Central memory CD4-positive, alpha-beta T cell (primary cell): ENCODE results near the gene PPHLN1.
"Not testable (repeated sequence)": the region's sequence is repeated elsewhere in the genome, so short reads cannot be mapped to it uniquely, and the experiment has no call there.

Source experiments
- DNase-seq: peaks from one replicate; pipeline ENCODE4 v3.0.0; 2022

Gene PPHLN1

GRCh38 chr12:42380733-42381132, 54.8 kb downstream of the PPHLN1 start:
- DNase-seq: no peak

- DNase-seq: no peak
Measured at GRCh38 chr12:42382013-42382696, 56.2 kb downstream of the PPHLN1 start.

- DNase-seq: no peak
Measured at GRCh38 chr12:42385326-42385841, 59.4 kb downstream of the PPHLN1 start.

DNA sequence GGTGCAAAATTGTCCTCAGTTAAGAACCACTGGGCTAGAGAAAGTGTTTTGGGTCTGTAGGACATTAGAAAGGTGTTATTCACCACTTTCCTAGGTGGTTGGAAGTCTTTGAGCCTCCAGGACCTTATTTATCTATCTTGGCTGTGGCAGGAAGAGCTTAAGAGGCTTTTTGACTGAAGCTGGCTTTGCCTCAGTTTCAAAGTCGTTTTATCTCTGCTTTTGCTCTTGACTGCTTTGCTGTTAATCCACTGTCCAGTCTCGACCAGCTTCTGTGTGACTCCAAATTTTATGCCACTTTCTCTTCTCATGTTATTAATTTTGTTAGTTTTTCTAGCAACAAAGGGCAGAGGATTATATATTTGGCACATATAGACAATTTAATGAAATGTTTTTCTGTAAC, 60.3 kb downstream of the PPHLN1 start:
- no peak for DNase-seq

DNA sequence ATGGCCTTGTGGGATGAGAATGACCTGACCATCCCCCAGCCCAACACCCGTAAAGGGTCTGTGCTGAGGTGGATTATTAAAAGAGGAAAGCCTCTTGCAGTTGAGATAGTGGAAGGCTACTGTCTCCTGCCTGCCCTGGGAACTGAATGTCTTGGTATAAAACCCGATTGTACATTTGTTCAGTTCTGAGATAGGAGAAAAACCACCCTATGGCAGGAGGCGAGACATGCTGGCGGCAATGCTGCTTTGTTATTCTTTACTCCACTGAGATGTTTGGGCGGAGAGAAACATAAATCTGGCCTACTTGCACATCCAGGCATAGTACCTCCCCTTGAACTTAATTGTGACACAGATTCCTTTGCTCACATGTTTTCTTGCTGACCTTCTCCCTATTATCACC, 62.1 kb downstream of the PPHLN1 start:
- not testable (repeated sequence) for DNase-seq

- DNase-seq: no peak
Measured at GRCh38 chr12:42394429-42394828, 68.5 kb downstream of the PPHLN1 start.

DNA sequence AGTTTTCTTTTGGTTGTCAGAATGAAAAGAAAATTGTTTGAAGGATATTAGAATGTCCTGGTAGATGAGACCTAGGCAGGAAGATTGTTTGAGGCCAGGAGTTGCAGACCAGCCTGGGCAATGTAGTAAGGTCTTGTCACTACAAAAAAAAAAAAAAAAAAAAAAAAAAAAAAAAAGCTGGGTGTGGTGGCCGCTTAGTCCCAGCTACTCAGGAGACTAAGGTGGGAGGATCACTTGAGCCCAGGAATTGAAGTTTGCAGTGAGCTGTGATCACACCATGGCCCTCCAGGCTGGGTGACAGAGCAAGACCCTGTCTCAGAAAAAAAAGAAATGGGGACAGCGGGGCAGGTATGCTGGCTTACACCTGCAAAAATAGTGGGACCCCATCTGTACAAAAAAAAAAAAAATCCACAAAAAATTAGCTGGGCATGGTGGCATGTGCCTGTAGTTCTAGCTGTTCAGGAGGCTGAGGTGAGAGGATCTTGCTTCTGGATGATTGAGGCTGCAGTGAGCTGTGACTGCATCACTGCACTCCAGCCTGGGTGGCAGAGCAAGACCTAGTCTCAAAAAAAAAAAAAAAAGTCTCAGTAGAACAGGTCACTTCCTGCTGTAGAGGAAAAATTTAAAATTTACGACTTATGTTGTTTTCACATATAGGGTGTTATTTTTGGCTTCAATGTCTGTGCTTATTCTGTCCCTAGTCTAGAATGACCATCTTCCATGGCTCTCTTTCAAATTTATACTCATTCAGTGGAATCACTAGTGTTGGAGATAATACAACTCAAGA, 70.7 kb downstream of the PPHLN1 start:
- DNase-seq: no peak

- no peak for DNase-seq
Measured at GRCh38 chr12:42402821-42403411, 76.9 kb downstream of the PPHLN1 start.

DNA sequence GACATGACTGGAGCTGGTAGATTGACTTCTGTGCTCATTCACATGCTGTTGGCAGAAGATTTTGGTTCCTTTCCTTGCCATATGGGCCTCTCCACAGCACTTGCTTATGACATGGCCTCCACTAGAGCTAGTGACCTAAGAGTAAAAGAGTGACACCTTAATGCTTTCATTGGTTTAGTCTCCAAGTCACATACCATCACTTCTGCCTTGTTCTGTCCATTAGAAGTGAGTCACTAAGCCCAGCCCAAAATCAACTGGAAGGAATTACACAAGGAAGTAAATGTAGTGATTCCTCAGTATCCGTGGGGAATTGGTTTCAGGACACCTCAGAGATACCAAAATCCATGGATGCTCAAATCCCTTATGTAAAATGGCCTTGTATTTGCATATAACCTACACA, 81.3 kb downstream of the PPHLN1 start:
- no peak for DNase-seq

- DNase-seq: no peak
Measured at GRCh38 chr12:42409471-42409870, 83.5 kb downstream of the PPHLN1 start.

GRCh38 chr12:42410340-42410739, 84.4 kb downstream of the PPHLN1 start:
- no peak for DNase-seq

- DNase-seq: no peak
Measured at GRCh38 chr12:42420395-42420794, 94.4 kb downstream of the PPHLN1 start.

GRCh38 chr12:42421844-42422779, 96.1 kb downstream of the PPHLN1 start:
- no peak for DNase-seq

DNA sequence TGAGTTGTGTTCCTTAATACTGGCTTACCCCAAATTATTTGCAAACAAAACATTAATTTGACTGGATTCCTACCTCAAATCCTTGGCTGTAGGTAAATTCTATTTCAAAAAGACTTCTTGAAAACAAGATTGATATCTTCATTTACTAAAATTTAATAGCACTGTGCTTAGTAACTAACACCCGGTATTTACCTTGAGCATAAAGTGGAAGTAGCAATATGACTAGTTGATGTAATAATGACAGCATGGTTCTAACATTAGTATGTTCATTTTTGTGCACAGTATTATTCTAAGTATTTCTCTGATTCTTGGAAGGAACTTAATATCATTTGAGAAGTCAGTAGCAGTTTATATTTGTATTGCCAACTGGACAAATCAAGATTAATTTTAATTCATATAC, 96.8 kb downstream of the PPHLN1 start:
- DNase-seq: no peak

- no peak for DNase-seq
Measured at GRCh38 chr12:42426746-42427145, 100.8 kb downstream of the PPHLN1 start.

DNA sequence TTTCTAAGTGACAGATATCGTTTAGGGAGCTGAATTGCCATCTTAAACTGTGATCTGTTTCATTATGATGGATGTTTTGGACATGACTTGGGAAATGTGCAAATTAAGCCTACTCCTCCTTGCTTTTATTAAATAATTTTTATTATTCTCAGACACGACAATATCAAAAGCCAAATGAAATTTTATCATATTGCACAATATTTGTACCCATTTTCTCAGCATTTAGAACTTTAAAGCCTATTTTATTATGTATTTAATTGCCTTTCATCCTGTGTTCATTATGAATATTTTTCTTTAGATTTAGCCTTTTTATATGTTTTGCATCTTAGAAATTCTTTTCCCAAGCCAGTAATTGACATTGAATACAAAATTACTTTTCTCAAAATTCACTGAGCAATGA, 102.9 kb downstream of the PPHLN1 start:
- DNase-seq: no peak

DNA sequence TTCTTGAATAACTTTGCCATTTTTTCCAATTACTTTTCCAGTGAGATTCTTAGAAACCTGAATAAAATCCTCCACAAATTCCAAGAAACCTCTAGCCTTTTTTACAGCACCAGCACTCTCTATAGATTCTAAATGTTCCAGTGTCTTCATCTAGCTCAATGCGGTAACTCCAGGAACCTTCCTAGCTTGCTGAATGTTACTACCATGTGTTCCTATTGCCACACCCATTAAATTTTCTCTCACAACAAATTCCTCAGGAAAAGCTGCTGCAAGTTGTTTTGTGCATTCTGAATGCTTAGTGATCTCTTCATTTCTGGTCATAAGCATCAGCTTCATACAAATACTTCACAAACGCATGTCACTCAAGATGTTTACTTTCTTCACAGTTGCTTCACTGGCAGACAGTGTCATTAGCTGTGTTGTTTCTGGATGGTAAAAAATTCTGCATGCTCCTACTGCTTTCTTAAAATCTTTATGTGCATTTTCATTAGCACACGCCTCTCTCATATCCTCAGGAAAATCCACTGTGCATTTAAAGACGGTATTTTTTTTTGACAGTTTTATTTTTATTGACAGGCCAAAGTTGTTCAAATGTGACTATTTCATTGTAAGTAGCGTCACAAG, 106.7 kb downstream of the PPHLN1 start:
- no peak for DNase-seq

DNA sequence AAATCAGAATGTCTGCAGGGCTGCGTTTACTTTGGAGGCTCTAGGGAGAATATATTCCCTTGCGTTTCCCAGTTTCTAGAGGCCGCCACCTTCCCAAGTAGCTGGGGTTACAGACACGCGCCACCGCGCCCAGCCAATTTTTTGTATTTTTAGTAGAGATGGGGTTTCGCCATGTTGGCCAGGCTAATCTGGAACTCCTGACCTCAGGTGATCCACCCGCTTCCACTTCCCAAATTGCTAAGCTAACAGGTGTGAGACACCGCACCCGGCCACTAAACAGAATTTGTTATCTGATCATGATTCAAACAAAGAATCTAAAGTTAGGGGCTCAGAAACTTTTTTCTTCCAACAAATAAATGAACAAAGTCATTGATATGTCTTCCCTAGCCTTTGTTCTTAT, 114.6 kb downstream of the PPHLN1 start:
- no peak for DNase-seq

DNA sequence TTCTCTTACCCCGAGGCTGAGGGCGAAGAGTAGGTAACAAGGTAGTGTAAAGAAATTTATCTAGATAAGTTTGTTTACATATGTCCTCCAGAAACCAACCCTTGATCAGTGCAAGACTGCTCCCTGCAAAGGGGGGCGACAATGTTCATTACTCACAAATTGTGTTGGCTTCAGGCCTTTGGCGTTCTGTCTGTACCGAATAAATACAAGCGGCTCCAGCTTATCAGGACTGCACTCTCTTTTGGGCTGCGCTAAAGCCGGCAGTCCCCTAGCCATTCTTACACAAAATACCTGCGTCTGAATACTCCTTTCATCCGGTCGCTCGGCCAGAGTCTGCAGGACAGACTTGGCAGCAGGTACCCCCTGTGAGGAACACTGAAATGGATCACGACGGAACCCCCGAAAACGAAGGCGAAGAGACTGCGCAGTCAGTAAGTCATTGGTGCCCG, 116.4 kb downstream of the PPHLN1 start:
- DNase-seq: no peak

- DNase-seq: no peak
Measured at GRCh38 chr12:42442888-42443287, 116.9 kb downstream of the PPHLN1 start.

DNA sequence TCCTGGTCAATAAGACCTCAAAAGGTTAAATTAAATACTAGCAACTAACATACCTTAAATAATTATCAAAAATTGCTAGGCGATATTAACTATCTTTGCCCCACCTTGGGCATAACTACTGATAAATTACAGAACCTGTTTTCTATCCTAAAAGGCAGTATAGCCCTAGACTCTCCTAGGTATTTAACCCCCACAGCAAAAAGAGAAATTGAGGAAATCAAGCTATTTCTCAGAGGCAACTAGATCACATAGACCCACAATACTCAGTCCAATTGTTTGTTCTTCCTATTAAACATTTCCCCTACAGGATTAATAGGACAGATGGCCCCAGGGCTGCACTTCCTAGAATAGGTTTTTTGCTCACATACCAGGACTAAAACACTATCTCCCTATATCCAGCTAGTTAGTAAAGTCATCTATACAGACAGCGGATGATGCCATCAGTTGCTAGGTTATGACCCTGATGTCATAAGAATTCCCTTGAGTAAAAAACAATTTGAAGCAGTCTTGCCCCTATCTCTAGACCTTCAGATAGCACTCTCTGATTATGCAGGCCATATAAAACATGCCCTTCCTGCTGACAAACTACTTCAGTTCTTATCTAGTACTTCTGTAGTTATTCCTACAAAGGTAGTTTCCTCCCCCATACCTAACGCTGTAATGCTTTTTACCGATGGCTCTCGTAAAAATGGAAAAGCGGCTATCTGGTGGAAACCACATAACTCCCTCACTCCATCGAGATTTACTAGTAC, 118.4 kb downstream of the PPHLN1 start:
- no peak for DNase-seq
